ENCODE data around the gene HIBADH. TPM values are rescaled to one million over a fixed set of nuclear protein-coding genes. Genes with fewer than 3 reads are reported as not detected.

The HIBADH gene
- polyA plus RNA-seq, 1 donor (not counting 4 experiments of a cell fraction or from before 2014, with no cell fraction given) = 42.6 TPM

DNA sequence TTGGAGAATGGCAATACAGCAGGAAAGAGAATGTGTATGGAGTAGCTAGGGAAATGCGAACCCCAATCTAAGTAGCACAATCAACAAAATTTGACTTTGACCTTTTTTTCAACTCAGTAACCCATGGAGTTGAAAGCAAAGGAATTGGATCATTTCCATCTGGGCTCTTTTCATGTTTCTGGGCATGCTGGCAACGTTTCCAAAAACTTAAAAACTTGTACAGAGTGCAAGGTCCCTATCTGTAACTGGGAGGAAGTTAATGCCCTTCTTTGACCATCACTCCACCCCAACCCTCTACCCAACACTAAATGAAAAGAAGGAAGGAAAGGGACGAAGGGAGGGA, 1.3 kb upstream of the HIBADH start:
- Histone ChIP-seq H3K79me2 (ENCODE audit: control insufficient read depth, insufficient read depth, low read length) (peaks cover 7% of the 10 kb centered on the region), H3K36me3 (ENCODE audit: control insufficient read depth in 2 of 2, extremely low read depth in 1 of 2, insufficient read depth in 2 of 2, low read length in 2 of 2) (no peaks in the 10 kb centered on the region), H4K20me1 (ENCODE audit: control insufficient read depth, extremely low read depth, insufficient read depth, low read length) (no peaks in the 10 kb centered on the region), H3K9ac (ENCODE audit: control insufficient read depth, extremely low read depth, insufficient read depth, low read length) (no peak overlapping the region), H3K27ac (ENCODE audit: control insufficient read depth, insufficient read depth, low read length) (no peak overlapping the region), H3K4me1 (ENCODE audit: control insufficient read depth, extremely low read depth, insufficient read depth, low read length) (peaks cover 5% of the 10 kb centered on the region), H3K27me3 (ENCODE audit: control insufficient read depth, extremely low read depth, insufficient read depth, low read length) (no peaks in the 10 kb centered on the region), H3K4me3 (ENCODE audit: control insufficient read depth in 2 of 3, extremely low read depth in 1 of 3, insufficient read depth in 2 of 3, low read depth in 1 of 3, low read length in 3 of 3) (no peak overlapping the region), H3K9me3 (ENCODE audit: control insufficient read depth, low read depth, low read length) (no peaks in the 10 kb centered on the region), H3K9me1 (ENCODE audit: control insufficient read depth, extremely low read depth, insufficient read depth, low read length) (no peaks in the 10 kb centered on the region), H2AFZ (ENCODE audit: control insufficient read depth, low read length) (no peak overlapping the region), H3K4me2 (ENCODE audit: control insufficient read depth, extremely low read depth, insufficient read depth, low read depth, low read length) (peak overlapping the region; percentile 79)
- TF ChIP-seq, protein P1, sequence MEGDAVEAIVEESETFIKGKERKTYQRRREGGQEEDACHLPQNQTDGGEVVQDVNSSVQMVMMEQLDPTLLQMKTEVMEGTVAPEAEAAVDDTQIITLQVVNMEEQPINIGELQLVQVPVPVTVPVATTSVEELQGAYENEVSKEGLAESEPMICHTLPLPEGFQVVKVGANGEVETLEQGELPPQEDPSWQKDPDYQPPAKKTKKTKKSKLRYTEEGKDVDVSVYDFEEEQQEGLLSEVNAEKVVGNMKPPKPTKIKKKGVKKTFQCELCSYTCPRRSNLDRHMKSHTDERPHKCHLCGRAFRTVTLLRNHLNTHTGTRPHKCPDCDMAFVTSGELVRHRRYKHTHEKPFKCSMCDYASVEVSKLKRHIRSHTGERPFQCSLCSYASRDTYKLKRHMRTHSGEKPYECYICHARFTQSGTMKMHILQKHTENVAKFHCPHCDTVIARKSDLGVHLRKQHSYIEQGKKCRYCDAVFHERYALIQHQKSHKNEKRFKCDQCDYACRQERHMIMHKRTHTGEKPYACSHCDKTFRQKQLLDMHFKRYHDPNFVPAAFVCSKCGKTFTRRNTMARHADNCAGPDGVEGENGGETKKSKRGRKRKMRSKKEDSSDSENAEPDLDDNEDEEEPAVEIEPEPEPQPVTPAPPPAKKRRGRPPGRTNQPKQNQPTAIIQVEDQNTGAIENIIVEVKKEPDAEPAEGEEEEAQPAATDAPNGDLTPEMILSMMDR (optimal IDR thresholded peaks at IDR 0.05 in 1 of 3, IDR thresholded peaks at IDR 0.05 in 1 of 3, conservative IDR thresholded peaks at IDR 0.05 in 1 of 3; ENCODE audit: extremely low read depth in 1 of 3, insufficient read depth in 2 of 3, low read length in 3 of 3) = no peak
- no peak for TF ChIP-seq EZH2 (IDR thresholded peaks at IDR 0.05; ENCODE audit: low read length)
- no peak for FAIRE-seq
- DNase-seq (ENCODE audit: low read depth, low spot score) = no peak
- dilution Hi-C loops (cut with MboI; ENCODE audit: extremely low pct_ligation_motif_present, low sequenced_read_pairs) = no loop called here

DNA sequence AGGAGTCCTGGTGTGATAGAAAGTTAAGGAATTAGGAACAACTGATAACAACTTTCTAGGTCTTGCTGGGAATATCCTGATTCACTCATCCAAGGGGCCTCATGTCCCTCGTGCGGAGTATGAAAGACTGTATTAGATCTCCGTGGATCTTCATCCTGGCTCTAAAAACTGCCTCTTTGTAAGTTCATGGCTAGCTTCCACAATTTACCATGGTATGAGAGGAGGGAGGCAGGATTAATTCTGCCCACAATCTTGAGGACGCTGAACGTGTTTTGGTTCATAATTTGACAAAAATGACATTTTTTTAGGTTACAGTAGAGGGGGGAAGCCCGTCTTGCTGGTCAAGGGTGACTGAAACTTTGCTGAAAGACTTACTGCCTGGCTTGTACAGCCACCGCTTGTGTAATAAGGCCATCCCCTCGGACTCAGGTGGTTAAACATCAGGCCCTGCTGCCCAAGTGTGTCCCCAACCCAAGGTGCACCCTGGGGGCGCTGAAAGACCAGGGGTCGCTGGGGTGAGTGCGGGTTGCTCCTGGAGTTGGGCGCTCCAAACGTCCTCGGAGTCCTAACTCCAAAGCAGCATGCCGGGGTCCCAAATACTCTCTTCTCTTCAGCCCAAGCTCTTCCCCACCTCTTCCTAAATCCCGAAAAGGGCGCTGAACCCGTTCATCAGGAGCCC, 733 bp downstream of the HIBADH start:
- H3K9me1 ChIP-seq (ENCODE audit: control insufficient read depth, extremely low read depth, insufficient read depth, low read length) = no peaks in the 10 kb centered on the region
- H3K27ac ChIP-seq (ENCODE audit: control insufficient read depth, insufficient read depth, low read length) = peak overlapping the region; percentile 89
- dilution Hi-C loops (cut with MboI; ENCODE audit: extremely low pct_ligation_motif_present, low sequenced_read_pairs) = no loop called here
- H4K20me1 ChIP-seq (ENCODE audit: control insufficient read depth, extremely low read depth, insufficient read depth, low read length) = no peaks in the 10 kb centered on the region
- TF ChIP-seq, protein P1 (optimal IDR thresholded peaks at IDR 0.05 in 1 of 3, IDR thresholded peaks at IDR 0.05 in 1 of 3, conservative IDR thresholded peaks at IDR 0.05 in 1 of 3; ENCODE audit: extremely low read depth in 1 of 3, insufficient read depth in 2 of 3, low read length in 3 of 3) = peak in 1 of 3 experiments; percentile 28
- no peak for TF ChIP-seq EZH2 (IDR thresholded peaks at IDR 0.05; ENCODE audit: low read length)
- peak overlapping the region; percentile 92 for H3K9ac ChIP-seq (ENCODE audit: control insufficient read depth, extremely low read depth, insufficient read depth, low read length)
- H3K9me3 ChIP-seq (ENCODE audit: control insufficient read depth, low read depth, low read length) = no peaks in the 10 kb centered on the region
- no peaks in the 10 kb centered on the region for H3K36me3 ChIP-seq (ENCODE audit: control insufficient read depth in 2 of 2, extremely low read depth in 1 of 2, insufficient read depth in 2 of 2, low read length in 2 of 2)
- peak overlapping the region; percentile 82 to 95 (median 87) for H3K4me3 ChIP-seq (ENCODE audit: control insufficient read depth in 2 of 3, extremely low read depth in 1 of 3, insufficient read depth in 2 of 3, low read depth in 1 of 3, low read length in 3 of 3)
- peak overlapping the region; percentile 99 for H3K4me2 ChIP-seq (ENCODE audit: control insufficient read depth, extremely low read depth, insufficient read depth, low read depth, low read length)
- no peak for DNase-seq (ENCODE audit: low read depth, low spot score)
- no peak for FAIRE-seq
- peak overlapping the region; percentile 78 for H2AFZ ChIP-seq (ENCODE audit: control insufficient read depth, low read length)
- peaks cover 5% of the 10 kb centered on the region for H3K4me1 ChIP-seq (ENCODE audit: control insufficient read depth, extremely low read depth, insufficient read depth, low read length)
- no peaks in the 10 kb centered on the region for H3K27me3 ChIP-seq (ENCODE audit: control insufficient read depth, extremely low read depth, insufficient read depth, low read length)
- H3K79me2 ChIP-seq (ENCODE audit: control insufficient read depth, insufficient read depth, low read length) = peaks cover 7% of the 10 kb centered on the region
